Panc1 (cell line): ENCODE measurements around the gene CNTRL. TPM values are rescaled to one million over a fixed set of nuclear protein-coding genes. Genes with fewer than 3 reads are reported as not detected.

Experiments
- ATAC-seq: fragments of 200-7000 bp; cut with Tn5 transposase; 2 replicates; pipeline ENCODE4 v1.9.1; 2020; ENCODE audit warnings: mild to moderate bottlenecking, moderate library complexity
- BruUV-seq: library from RNA; stranded (reverse); fragments of 400-500 nt; replicated peaks from 2 replicates; lab custom pipeline; 2021; lab: Mats Ljungman, UMichigan
- CTCF ChIA-PET: fragments of 300-600 bp; sonication (Branson Sonifier 250); formaldehyde crosslinking; loops from one replicate; lab custom pipeline; 2022; ENCODE audit warnings: antibody characterized with exemption; lab: Charles Lee
- POLR2A ChIA-PET: fragments of 300-600 bp; sonication (Branson Sonifier 250); formaldehyde crosslinking; loops from one replicate; lab custom pipeline; 2022; ENCODE audit warnings: antibody characterized with exemption; lab: Charles Lee
- DNase-seq: peaks from one replicate; pipeline ENCODE4 v3.0.0-alpha.2; 2010; ENCODE audit warnings: low read depth, low spot score
- H3K27ac ChIP-seq: 2 replicates; pipeline ENCODE4 v1.5.1; 2011; ENCODE audit warnings: mild to moderate bottlenecking, low read length, inconsistent platforms
- H3K27me3 ChIP-seq: fragments of 200-500 bp; sonication (Bioruptor generic); 2 replicates; pipeline ENCODE4 v1.6.0; 2014; ENCODE audit warnings: low read length, inconsistent platforms; ENCODE audit not compliant: control insufficient read depth, insufficient read depth
- H3K36me3 ChIP-seq: fragments of 200-500 bp; sonication (Bioruptor generic); 2 replicates; pipeline ENCODE4 v1.5.1; 2014; ENCODE audit warnings: inconsistent platforms, mild to moderate bottlenecking, low read length, moderate library complexity; ENCODE audit not compliant: control insufficient read depth, insufficient read depth
- H3K4me1 ChIP-seq: 2 replicates; pipeline ENCODE4 v1.5.1; 2011; ENCODE audit warnings: inconsistent platforms, mild to moderate bottlenecking, low read length, moderate library complexity; ENCODE audit not compliant: control insufficient read depth, insufficient read depth
- H3K4me3 ChIP-seq, 2 experiments: 2 replicates each; pipeline ENCODE4 v1.5.1; 2011 to 2012; ENCODE audit warnings: low read depth in 2 of 2, low read length in 2 of 2, mild to moderate bottlenecking in 2 of 2, inconsistent platforms in 1 of 2, moderate library complexity in 1 of 2
- H3K9me3 ChIP-seq: fragments of 200-500 bp; sonication (Bioruptor generic); 2 replicates; pipeline ENCODE4 v1.5.1; 2014; ENCODE audit warnings: low read depth, mild to moderate bottlenecking, inconsistent platforms, low read length, moderate library complexity; ENCODE audit not compliant: control insufficient read depth, insufficient read depth
- POLR2AphosphoS5 ChIP-seq: IDR thresholded peaks from 2 replicates; pipeline ENCODE4 v1.6.1; 2012; ENCODE audit warnings: mild to moderate bottlenecking, low read depth, low read length, moderate library complexity
- SIN3A ChIP-seq: IDR thresholded peaks from 2 replicates; pipeline ENCODE4 v1.6.1; 2012; ENCODE audit warnings: low read depth, mild to moderate bottlenecking, low read length, moderate library complexity, borderline replicate concordance; ENCODE audit not compliant: insufficient read depth
- TCF7L2 ChIP-seq: IDR thresholded peaks from 2 replicates; pipeline ENCODE4 v1.6.1; 2011; ENCODE audit warnings: mild to moderate bottlenecking, low read depth, low read length, inconsistent platforms
- in situ Hi-C: cut with HindIII; loops from 2 replicates; pipeline ENCODE4 v1.10.0; 2016; ENCODE audit warnings: low sequenced_read_pairs, low pct_unique_long_range_greater_than_20kb
- intact Hi-C: fragments of 100-400 bp; cut with micrococcal nuclease; formaldehyde crosslinking; loops from one replicate; pipeline ENCODE4 v1.10.0; 2022; ENCODE audit not compliant: unreplicated experiment
- total RNA-seq: library from RNA; stranded (reverse); gene quantifications from one replicate; pipeline ENCODE4 v1.2.1, GENCODE V29; 2021; ENCODE audit not compliant: unreplicated experiment
- TF ChIP-seq, protein P1 (sequence below): fragments of 450-650 bp; IDR thresholded peaks from 2 replicates; pipeline ENCODE4 v1.5.1; 2017; ENCODE audit warnings: mild to moderate bottlenecking
- TF ChIP-seq, protein P2 (sequence below), 2 experiments: IDR thresholded peaks; 2 replicates each; pipeline ENCODE4 v1.6.1; 2011 to 2012; ENCODE audit warnings: low read depth in 2 of 2, control low read depth in 1 of 2, low read length in 1 of 2, mild to moderate bottlenecking in 1 of 2, moderate library complexity in 1 of 2; ENCODE audit not compliant: insufficient read depth in 1 of 2

CNTRL gene
- total RNA-seq, 1 experiment from 2014 or later: 11.5 TPM

DNA sequence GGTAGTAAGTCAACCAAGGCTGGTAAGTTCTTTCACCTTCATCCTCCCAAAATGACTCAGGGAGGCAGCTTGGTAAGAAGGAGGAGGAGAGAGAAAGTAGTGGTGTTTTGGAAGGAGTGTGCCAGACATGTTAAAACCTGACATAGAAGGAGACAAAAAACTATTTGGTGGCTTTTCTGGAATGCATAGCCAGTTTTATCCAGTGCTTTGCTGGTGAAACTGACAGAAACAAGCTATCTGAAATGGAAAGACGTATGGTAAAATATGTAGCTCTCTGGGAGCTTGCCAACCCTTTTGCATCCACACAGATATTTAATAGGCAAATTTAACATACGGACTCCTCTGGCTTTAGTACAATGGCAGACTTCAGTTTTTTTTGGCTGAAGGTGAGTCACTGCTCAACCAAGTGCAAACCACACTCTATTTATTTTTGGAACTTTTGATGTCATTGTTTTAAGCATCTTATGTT is 81.5 kb downstream of the CNTRL start:
- ChIA-PET CTCF (no interaction called here), POLR2A (no interaction called here)
- TF ChIP-seq, protein P1, sequence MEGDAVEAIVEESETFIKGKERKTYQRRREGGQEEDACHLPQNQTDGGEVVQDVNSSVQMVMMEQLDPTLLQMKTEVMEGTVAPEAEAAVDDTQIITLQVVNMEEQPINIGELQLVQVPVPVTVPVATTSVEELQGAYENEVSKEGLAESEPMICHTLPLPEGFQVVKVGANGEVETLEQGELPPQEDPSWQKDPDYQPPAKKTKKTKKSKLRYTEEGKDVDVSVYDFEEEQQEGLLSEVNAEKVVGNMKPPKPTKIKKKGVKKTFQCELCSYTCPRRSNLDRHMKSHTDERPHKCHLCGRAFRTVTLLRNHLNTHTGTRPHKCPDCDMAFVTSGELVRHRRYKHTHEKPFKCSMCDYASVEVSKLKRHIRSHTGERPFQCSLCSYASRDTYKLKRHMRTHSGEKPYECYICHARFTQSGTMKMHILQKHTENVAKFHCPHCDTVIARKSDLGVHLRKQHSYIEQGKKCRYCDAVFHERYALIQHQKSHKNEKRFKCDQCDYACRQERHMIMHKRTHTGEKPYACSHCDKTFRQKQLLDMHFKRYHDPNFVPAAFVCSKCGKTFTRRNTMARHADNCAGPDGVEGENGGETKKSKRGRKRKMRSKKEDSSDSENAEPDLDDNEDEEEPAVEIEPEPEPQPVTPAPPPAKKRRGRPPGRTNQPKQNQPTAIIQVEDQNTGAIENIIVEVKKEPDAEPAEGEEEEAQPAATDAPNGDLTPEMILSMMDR: no peak
- TF ChIP-seq SIN3A: no peak
- no peak for TF ChIP-seq POLR2AphosphoS5
- TF ChIP-seq TCF7L2: no peak
- TF ChIP-seq, protein P2, sequence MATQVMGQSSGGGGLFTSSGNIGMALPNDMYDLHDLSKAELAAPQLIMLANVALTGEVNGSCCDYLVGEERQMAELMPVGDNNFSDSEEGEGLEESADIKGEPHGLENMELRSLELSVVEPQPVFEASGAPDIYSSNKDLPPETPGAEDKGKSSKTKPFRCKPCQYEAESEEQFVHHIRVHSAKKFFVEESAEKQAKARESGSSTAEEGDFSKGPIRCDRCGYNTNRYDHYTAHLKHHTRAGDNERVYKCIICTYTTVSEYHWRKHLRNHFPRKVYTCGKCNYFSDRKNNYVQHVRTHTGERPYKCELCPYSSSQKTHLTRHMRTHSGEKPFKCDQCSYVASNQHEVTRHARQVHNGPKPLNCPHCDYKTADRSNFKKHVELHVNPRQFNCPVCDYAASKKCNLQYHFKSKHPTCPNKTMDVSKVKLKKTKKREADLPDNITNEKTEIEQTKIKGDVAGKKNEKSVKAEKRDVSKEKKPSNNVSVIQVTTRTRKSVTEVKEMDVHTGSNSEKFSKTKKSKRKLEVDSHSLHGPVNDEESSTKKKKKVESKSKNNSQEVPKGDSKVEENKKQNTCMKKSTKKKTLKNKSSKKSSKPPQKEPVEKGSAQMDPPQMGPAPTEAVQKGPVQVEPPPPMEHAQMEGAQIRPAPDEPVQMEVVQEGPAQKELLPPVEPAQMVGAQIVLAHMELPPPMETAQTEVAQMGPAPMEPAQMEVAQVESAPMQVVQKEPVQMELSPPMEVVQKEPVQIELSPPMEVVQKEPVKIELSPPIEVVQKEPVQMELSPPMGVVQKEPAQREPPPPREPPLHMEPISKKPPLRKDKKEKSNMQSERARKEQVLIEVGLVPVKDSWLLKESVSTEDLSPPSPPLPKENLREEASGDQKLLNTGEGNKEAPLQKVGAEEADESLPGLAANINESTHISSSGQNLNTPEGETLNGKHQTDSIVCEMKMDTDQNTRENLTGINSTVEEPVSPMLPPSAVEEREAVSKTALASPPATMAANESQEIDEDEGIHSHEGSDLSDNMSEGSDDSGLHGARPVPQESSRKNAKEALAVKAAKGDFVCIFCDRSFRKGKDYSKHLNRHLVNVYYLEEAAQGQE (IDR thresholded peaks at IDR 0.05; ENCODE audit: insufficient read depth in 1 of 2, low read depth in 2 of 2, low read length in 1 of 2): no peak
- no peak overlapping the region for H3K4me3 ChIP-seq
- ATAC-seq (no peak), DNase-seq (no peak)
- no peaks in the 10 kb centered on the region for H3K27me3 ChIP-seq
- no peaks in the 10 kb centered on the region for H3K9me3 ChIP-seq
- peaks cover 7% of the 10 kb centered on the region for H3K36me3 ChIP-seq
- H3K27ac ChIP-seq: no peak overlapping the region
- H3K4me1 ChIP-seq: no peaks in the 10 kb centered on the region
- in situ Hi-C loops (no loop called here), intact Hi-C loops (no loop called here)
- BruUV-seq: no TSS peak

DNA sequence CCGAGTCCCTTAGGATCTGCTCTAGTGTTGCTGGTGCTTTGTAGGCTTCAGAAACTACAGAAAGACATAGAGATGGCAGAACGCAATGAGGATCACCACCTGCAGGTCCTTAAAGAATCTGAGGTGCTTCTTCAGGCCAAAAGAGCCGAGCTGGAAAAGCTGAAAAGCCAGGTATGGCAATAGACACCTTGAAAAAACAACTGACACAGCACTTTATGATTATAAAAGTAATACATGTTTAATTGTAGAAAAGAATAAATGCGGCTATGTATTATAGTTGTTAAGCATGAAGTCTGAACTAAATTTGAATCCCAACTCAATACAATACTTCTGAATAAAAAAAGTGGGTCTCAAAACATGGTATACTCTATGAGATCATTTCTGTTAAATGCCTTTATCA is 83.2 kb downstream of the CNTRL start:
- Histone ChIP-seq H3K4me1 (no peaks in the 10 kb centered on the region), H3K9me3 (no peaks in the 10 kb centered on the region), H3K27me3 (no peaks in the 10 kb centered on the region), H3K4me3 (no peak overlapping the region), H3K27ac (no peak overlapping the region), H3K36me3 (peaks cover 9% of the 10 kb centered on the region)
- in situ Hi-C loops: no loop called here
- ATAC-seq (no peak), DNase-seq (no peak)
- no peak for TF ChIP-seq SIN3A
- TF ChIP-seq, protein P2 (IDR thresholded peaks at IDR 0.05; ENCODE audit: insufficient read depth in 1 of 2, low read depth in 2 of 2, low read length in 1 of 2): no peak
- no peak for TF ChIP-seq TCF7L2
- TF ChIP-seq POLR2AphosphoS5: no peak
- TF ChIP-seq, protein P1: no peak
- intact Hi-C loops: no loop called here
- ChIA-PET CTCF (no interaction called here), POLR2A (no interaction called here)
- BruUV-seq: no TSS peak
